Fibroblast of lung (primary cell): ENCODE data around the gene ARHGEF12. TPM values are rescaled to one million over a fixed set of nuclear protein-coding genes. Genes with fewer than 3 reads are reported as not detected.

Experiments used
- DNase-seq, 2 donors: peaks; one replicate each; pipeline versions ENCODE4 v3.0.0 to v3.0.0-alpha.2; 2010; ENCODE audit warnings: low read depth in 2 of 2
- H2AFZ ChIP-seq: 2 replicates; pipeline ENCODE4 v1.5.1; 2012; ENCODE audit warnings: low read length, control low read depth, inconsistent platforms
- H3K27ac ChIP-seq: 2 replicates; pipeline ENCODE4 v1.5.1; 2011; ENCODE audit warnings: low read length, control low read depth; ENCODE audit not compliant: insufficient read depth
- H3K27me3 ChIP-seq: 2 replicates; pipeline ENCODE4 v1.5.1; 2011; ENCODE audit warnings: mild to moderate bottlenecking, low read length; ENCODE audit not compliant: control insufficient read depth, insufficient read depth
- H3K36me3 ChIP-seq: 2 replicates; pipeline ENCODE4 v1.5.1; 2011; ENCODE audit warnings: low read length; ENCODE audit not compliant: control insufficient read depth, insufficient read depth
- H3K4me1 ChIP-seq: 2 replicates; pipeline ENCODE4 v1.5.1; 2011; ENCODE audit warnings: low read length; ENCODE audit not compliant: control insufficient read depth, insufficient read depth; ENCODE audit errors: extremely low read depth
- H3K4me2 ChIP-seq: 2 replicates; pipeline ENCODE4 v1.5.1; 2011; ENCODE audit warnings: low read length, control low read depth; ENCODE audit not compliant: insufficient read depth; ENCODE audit errors: extremely low read depth
- H3K4me3 ChIP-seq, 4 experiments: fragments of 200-600 bp in 1 of 4; sonication (generic) in 1 of 4; replicated peaks in 1 of 4; 2 replicates each; pipeline ENCODE4 v1.5.1; 2011 to 2016; ENCODE audit warnings: low read length in 4 of 4, low read depth in 3 of 4, mild to moderate bottlenecking in 3 of 4, control low read depth in 2 of 4, inconsistent platforms in 1 of 4, mixed read lengths in 1 of 4; ENCODE audit not compliant: insufficient read depth in 1 of 4; ENCODE audit errors: control extremely low read depth in 1 of 4
- H3K79me2 ChIP-seq: 2 replicates; pipeline ENCODE4 v1.5.1; 2012; ENCODE audit warnings: mild to moderate bottlenecking, low read length, inconsistent platforms; ENCODE audit not compliant: control insufficient read depth, insufficient read depth
- H3K9ac ChIP-seq: 2 replicates; pipeline ENCODE4 v1.5.1; 2011; ENCODE audit warnings: mild to moderate bottlenecking, low read length, control low read depth; ENCODE audit not compliant: insufficient read depth
- H3K9me3 ChIP-seq: 2 replicates; pipeline ENCODE4 v1.5.1; 2012; ENCODE audit warnings: low read depth, low read length; ENCODE audit not compliant: control insufficient read depth, insufficient read depth
- H4K20me1 ChIP-seq: 2 replicates; pipeline ENCODE4 v1.5.1; 2011; ENCODE audit warnings: low read length; ENCODE audit not compliant: control insufficient read depth, insufficient read depth; ENCODE audit errors: extremely low read depth
- EZH2 ChIP-seq: IDR thresholded peaks from 2 replicates; pipeline ENCODE4 v1.5.1; 2012; ENCODE audit warnings: low read length, control low read depth, mild to moderate bottlenecking; ENCODE audit errors: missing control alignments
- polyA plus RNA-seq, 2 donors: library from polyadenylated mRNA; depleted of rRNA in 1 of 2; stranded (reverse) in 1 of 2; unstranded in 1 of 2; fragments of >200 nt; gene quantifications; 2 replicates each; pipeline ENCODE4 v1.2.1, GENCODE V29; 2011 to 2012; ENCODE audit warnings: missing spikeins in 1 of 2
- total RNA-seq: library from RNA; depleted of rRNA; stranded (reverse); fragments of >200 nt; gene quantifications from 2 replicates; pipeline ENCODE4 v1.2.1, GENCODE V29; 2014
- TF ChIP-seq, protein P1 (sequence below), 2 donors: IDR thresholded peaks in 1 of 2; conservative IDR thresholded peaks in 1 of 2; 1 replicate in 1 of 2; 2 replicates in 1 of 2; pipeline ENCODE4 v1.5.1; 2011 to 2012; ENCODE audit warnings: low read length in 2 of 2, control low read depth in 1 of 2, inconsistent platforms in 1 of 2, low read depth in 1 of 2, mild to moderate bottlenecking in 1 of 2

The ARHGEF12 gene
- total and polyA plus RNA-seq, 2 donors (not counting 1 experiment from before 2014, with no cell fraction given): 63.1 to 141 TPM

DNA sequence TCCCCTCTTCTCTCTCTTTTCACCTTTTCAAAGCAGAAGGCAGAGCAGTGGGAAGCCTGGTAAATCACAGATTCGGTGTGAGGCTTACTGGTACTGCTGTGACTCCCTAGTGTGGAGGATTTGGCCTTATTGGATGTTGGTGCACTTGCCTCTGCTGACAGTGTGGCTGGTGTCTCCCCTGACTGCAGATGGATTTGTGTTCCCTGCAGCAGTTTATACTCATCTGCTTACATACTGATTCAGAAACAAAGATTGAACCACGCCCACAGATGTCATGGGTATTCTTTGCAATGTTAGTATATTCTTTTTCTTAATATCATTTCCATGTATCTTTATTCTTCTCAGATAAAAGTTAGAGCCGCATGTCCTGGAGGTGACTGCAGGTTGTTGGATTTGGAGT lies 148.5 kb downstream of the ARHGEF12 start:
- Histone ChIP-seq H3K4me2 (no peak overlapping the region), H3K9me3 (no peaks in the 10 kb centered on the region), H3K9ac (no peak overlapping the region), H3K27me3 (no peaks in the 10 kb centered on the region), H3K4me1 (no peaks in the 10 kb centered on the region), H2AFZ (no peak overlapping the region), H3K36me3 (peaks cover 8% of the 10 kb centered on the region), H3K27ac (no peak overlapping the region), H4K20me1 (no peaks in the 10 kb centered on the region), H3K79me2 (no peaks in the 10 kb centered on the region), H3K4me3 (no peak overlapping the region)
- DNase-seq: no peak
- TF ChIP-seq, protein P1, sequence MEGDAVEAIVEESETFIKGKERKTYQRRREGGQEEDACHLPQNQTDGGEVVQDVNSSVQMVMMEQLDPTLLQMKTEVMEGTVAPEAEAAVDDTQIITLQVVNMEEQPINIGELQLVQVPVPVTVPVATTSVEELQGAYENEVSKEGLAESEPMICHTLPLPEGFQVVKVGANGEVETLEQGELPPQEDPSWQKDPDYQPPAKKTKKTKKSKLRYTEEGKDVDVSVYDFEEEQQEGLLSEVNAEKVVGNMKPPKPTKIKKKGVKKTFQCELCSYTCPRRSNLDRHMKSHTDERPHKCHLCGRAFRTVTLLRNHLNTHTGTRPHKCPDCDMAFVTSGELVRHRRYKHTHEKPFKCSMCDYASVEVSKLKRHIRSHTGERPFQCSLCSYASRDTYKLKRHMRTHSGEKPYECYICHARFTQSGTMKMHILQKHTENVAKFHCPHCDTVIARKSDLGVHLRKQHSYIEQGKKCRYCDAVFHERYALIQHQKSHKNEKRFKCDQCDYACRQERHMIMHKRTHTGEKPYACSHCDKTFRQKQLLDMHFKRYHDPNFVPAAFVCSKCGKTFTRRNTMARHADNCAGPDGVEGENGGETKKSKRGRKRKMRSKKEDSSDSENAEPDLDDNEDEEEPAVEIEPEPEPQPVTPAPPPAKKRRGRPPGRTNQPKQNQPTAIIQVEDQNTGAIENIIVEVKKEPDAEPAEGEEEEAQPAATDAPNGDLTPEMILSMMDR (conservative IDR thresholded peaks at IDR 0.05 in 1 of 2, IDR thresholded peaks at IDR 0.05 in 1 of 2; ENCODE audit: low read depth in 1 of 2, low read length in 2 of 2): no peak
- no peak for TF ChIP-seq EZH2

DNA sequence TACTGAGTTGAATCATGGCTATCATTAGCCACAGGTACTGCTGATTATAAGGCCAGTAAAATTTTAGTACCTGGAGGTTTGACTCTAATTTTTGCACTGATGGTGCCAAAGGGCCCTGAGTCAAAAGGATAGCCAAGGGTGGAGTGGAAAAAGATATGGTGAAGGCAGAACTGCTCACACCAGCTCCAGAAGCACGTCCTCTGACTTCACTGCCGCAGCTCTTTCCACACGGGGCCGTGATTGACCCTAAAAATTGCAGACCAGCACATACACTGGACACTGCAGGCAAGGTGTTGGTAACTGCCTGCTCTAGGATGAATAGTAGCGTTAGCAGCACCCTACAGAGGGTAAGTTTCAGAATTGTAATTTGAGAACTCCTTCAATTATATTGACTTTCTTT lies 149.9 kb downstream of the ARHGEF12 start:
- no peaks in the 10 kb centered on the region for H3K9me3 ChIP-seq
- no peak overlapping the region for H2AFZ ChIP-seq
- H3K36me3 ChIP-seq: peaks cover 5% of the 10 kb centered on the region
- H3K4me1 ChIP-seq: no peaks in the 10 kb centered on the region
- DNase-seq: no peak
- H3K79me2 ChIP-seq: no peaks in the 10 kb centered on the region
- H3K27ac ChIP-seq: no peak overlapping the region
- TF ChIP-seq EZH2: no peak
- TF ChIP-seq, protein P1 (conservative IDR thresholded peaks at IDR 0.05 in 1 of 2, IDR thresholded peaks at IDR 0.05 in 1 of 2; ENCODE audit: low read depth in 1 of 2, low read length in 2 of 2): no peak
- H3K9ac ChIP-seq: no peak overlapping the region
- H3K4me2 ChIP-seq: no peak overlapping the region
- H4K20me1 ChIP-seq: no peaks in the 10 kb centered on the region
- H3K4me3 ChIP-seq: no peak overlapping the region
- no peaks in the 10 kb centered on the region for H3K27me3 ChIP-seq

DNA sequence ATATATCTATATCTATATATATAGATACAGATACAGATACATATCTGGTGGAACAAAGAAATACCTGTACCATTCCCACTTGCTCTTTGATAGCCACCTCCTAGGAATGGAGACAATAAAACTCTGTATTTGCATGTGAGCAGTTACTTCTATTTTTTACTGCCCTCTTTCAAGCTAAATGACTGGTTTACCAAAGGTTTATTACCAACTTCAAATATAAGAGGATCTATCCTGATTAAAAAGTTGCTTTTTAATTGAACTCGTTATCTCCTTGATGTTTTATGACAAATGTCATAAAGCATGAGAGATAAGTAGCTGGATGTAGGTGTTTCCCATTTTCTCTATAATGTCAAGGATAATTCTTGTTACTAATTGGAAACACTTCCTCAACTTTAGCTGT lies 153.6 kb downstream of the ARHGEF12 start:
- H3K4me2 ChIP-seq: no peak overlapping the region
- no peaks in the 10 kb centered on the region for H3K4me1 ChIP-seq
- no peak overlapping the region for H2AFZ ChIP-seq
- no peaks in the 10 kb centered on the region for H3K79me2 ChIP-seq
- H3K9ac ChIP-seq: no peak overlapping the region
- no peak for DNase-seq
- no peaks in the 10 kb centered on the region for H3K27me3 ChIP-seq
- H3K36me3 ChIP-seq: peaks cover 3% of the 10 kb centered on the region
- no peaks in the 10 kb centered on the region for H3K9me3 ChIP-seq
- no peak overlapping the region for H3K27ac ChIP-seq
- H3K4me3 ChIP-seq: no peak overlapping the region
- no peaks in the 10 kb centered on the region for H4K20me1 ChIP-seq
- TF ChIP-seq, protein P1 (conservative IDR thresholded peaks at IDR 0.05 in 1 of 2, IDR thresholded peaks at IDR 0.05 in 1 of 2; ENCODE audit: low read depth in 1 of 2, low read length in 2 of 2): no peak
- no peak for TF ChIP-seq EZH2
